GM23338 (cell line): ENCODE measurements around the gene SETD1B.

Source experiments
- CREB1 ChIP-seq: fragments of 250-450 bp; sonication (Bioruptor Pico); IDR thresholded peaks from 2 replicates; pipeline ENCODE4 v1.5.0; 2020; ENCODE audit warnings: low read depth, mild to moderate bottlenecking, moderate library complexity
- EZH2 ChIP-seq: fragments of 200-600 bp; sonication (generic); IDR thresholded peaks from one replicate; pipeline ENCODE4 v1.8.0; 2017; ENCODE audit warnings: antibody characterized with exemption, mild to moderate bottlenecking, low read depth; ENCODE audit not compliant: unreplicated experiment
- EZH2phosphoT487 ChIP-seq: fragments of 200-600 bp; sonication (generic); IDR thresholded peaks from one replicate; pipeline ENCODE4 v1.8.1; 2018; ENCODE audit warnings: antibody characterized with exemption; ENCODE audit not compliant: unreplicated experiment
- POLR2AphosphoS5 ChIP-seq: IDR thresholded peaks from 2 replicates; pipeline ENCODE4 v1.6.1; 2016; ENCODE audit warnings: antibody characterized with exemption, low read depth
- TF ChIP-seq, protein P1 (sequence below), 2 experiments: fragments of 200-600 bp in 1 of 2; sonication (generic) in 1 of 2; conservative IDR thresholded peaks; 2 replicates each; pipeline versions ENCODE4 v1.5.1 to v1.6.1; 2016 to 2017; ENCODE audit warnings: antibody characterized with exemption in 2 of 2, low read depth in 2 of 2, mild to moderate bottlenecking in 2 of 2, moderate library complexity in 1 of 2

DNA sequence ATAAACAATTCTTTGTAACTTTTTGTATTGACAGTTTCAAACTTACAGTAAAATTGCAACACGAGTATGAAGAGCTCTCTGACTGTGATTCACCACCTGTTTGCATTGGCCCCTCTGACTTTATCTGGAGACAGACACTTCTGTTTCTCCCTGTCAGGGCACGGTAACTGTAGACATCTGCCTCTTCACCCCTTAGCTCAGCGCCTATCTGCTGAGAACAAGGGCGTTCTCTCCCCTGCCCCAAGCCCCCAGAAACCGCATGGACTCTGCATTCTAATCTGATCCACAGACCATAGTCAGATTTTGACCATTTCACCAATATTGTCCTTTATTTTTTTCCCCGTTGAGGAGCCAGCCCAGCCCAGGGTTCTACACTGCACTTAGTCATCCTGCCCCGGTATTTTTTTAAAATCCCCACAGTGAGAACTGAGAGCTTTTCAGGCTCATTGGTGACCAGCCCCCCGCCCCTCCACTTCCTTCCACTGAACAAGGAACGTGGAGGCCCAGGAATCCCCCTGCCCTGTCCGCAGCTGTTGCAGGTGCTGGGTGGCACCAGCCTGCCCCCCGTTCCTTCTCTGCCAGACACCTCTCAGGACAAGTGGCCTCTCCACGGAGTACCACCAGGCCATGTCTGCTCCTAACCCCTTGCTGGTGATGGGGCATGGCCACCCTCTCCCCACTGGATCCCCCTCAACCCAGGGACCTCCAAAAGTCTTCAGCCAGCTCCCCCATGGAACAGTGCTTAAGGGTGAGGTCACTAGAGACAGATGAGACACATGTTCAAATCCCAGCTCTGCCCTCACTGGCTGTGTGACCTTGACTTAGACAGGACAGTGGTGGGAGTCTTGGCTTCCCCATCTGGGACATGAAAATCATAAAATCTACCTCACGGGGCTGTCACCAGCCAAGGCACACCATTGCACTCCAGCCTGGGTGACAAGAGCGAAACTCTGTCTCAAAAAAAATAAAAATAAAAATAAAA is 21.5 kb upstream of the SETD1B start:
- TF ChIP-seq EZH2phosphoT487 (no peak), POLR2AphosphoS5 (peak; percentile 15; the same call in 1 of the 2 replicates), EZH2 (no peak), CREB1 (CRISPR knock-in tag) (no peak)
- TF ChIP-seq, protein P1, sequence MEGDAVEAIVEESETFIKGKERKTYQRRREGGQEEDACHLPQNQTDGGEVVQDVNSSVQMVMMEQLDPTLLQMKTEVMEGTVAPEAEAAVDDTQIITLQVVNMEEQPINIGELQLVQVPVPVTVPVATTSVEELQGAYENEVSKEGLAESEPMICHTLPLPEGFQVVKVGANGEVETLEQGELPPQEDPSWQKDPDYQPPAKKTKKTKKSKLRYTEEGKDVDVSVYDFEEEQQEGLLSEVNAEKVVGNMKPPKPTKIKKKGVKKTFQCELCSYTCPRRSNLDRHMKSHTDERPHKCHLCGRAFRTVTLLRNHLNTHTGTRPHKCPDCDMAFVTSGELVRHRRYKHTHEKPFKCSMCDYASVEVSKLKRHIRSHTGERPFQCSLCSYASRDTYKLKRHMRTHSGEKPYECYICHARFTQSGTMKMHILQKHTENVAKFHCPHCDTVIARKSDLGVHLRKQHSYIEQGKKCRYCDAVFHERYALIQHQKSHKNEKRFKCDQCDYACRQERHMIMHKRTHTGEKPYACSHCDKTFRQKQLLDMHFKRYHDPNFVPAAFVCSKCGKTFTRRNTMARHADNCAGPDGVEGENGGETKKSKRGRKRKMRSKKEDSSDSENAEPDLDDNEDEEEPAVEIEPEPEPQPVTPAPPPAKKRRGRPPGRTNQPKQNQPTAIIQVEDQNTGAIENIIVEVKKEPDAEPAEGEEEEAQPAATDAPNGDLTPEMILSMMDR (conservative IDR thresholded peaks at IDR 0.05; ENCODE audit: low read depth in 2 of 2): no peak
